NCI-H2107 treated with DMSO at 0.1 percent for 48 hours (cell line): ENCODE data around the gene CYB5A.

Experiments used
- DNase-seq: peaks from one replicate; lab custom pipeline; 2025; ENCODE audit not compliant: unreplicated experiment; lab: John Stamatoyannopoulos, UW

The CYB5A gene

DNA sequence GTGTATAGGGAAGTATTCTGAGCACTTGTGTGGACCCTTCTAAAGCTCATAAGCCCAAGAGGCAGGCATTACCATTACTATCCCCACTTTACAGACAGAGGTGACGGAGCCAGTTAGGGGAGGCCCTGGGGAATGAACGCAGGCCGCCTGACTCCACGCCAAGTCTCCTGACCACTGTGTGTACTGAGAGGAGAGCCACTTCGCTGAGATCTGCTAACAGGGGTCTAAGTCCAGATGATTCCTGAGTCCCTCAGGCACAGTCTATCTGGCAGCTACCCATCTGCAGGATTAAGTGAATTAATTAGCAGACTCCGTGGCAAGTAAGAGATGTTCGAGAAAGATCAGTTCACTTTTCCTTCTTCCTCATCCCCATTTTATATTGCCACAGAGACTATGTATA, 13.7 kb downstream of the CYB5A start:
- DNase-seq = no peak

DNA sequence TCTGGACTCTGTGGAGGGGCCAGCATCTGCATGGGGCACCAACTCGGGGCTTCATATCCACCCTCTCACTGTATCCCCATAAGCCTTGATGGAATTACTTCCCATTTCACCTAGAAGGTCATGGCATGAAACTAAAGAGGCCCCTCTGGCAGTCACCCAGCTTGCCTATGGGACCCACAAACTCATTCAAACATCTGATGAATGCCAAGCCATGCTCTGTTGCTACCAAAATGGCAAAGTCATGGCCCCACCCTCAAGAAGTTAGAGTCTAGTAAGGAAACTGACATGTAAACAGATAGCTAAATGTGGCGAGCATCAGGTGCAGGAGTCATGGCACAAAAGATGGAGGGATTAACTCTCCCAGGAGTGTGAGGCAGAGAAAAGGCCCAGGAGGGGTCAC, 14.5 kb downstream of the CYB5A start:
- no peak for DNase-seq

DNA sequence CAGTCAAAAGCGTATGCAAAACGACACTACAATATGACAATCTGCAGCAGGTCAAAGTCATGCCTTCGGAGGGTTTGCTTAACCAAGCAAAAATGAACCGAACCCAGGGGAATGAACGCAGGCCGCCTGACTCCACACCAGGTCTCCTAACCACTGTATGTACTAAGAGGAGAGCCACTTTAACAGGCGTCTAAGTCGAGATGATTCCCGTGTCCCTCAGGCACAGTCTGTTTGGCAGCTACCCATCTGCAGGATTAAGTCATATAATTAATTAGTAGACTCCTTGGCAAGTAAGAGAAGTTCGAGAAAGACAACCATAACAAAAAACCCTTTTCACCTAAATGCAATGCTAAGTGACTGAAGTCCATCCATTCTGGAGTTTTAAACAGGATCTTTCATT, 15.2 kb downstream of the CYB5A start:
- DNase-seq = no peak

DNA sequence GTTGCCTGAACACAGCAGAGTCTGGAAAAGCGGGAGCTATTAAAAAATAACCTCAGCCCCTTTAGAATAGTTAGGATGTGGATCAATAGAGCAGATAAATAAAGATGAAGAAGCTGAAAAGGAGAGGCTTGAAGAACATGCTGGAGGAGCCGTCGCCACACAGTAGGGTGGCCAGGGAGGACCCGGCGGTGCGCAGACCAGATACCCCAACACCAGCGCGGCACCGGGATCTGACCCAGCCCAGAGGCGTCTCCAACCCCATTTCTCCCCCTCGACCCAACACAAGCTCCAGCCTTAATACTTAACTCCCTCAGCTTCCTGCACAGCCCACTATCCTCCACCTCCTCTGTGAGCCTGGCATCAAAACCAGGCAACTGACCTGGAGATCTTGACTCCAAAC, 16.0 kb downstream of the CYB5A start:
- DNase-seq = no peak

DNA sequence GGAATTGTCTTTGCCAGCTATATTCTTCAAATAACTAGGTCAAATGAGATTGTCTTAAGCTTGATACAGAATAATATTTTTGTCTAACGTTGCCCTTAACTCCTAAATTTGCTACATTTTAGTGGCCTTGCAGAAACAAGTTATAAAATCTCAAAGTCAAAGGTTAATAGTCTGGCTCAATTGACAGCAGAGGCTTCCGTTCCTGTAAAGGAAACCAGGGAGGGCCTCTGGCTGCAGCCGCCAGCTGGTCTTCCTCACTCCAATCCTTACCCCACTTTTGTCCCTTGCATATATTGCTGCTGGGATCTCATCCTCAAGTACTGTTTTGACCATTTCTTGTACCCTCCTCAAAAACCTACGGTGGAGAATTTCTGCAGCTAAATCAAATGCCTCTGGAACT, 17.1 kb downstream of the CYB5A start:
- no peak for DNase-seq

DNA sequence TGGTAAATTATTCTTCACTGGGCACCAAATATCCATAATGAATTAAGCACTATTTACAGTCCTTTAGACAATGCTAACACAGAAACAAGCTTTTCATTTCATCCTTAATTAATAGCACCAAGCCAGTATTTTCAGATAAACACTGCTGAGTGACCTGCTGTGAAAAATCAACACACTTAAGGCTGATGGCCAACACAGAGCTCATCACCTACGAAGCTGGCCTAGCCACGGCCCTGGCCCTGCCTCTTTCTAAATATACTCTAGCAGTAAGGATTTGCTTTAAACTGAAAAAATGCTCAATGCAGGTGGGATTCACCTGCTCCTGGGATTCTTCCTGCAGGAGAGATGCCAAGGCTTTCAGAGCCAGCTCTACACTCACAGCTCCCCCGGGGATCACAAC, 18.4 kb downstream of the CYB5A start:
- DNase-seq = no peak

DNA sequence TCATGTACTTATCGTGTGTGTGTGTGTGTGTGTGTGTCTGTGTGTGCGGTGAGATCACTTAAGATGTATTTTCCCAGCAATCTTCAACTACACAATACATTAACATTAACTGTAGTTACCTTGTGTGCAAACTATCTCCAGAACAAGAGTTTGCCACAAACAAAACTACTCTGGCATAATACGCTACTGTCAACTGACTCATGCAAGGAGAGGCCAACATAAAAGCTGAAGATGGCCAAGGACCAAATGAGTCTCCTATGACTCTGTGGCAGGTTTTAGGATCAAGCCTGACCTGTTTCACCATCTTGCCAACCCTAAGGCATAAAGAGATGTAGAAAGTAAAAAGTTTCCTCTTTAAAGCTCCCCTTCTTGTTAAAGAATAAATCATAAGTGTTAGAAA, 20.1 kb downstream of the CYB5A start:
- DNase-seq = no peak

DNA sequence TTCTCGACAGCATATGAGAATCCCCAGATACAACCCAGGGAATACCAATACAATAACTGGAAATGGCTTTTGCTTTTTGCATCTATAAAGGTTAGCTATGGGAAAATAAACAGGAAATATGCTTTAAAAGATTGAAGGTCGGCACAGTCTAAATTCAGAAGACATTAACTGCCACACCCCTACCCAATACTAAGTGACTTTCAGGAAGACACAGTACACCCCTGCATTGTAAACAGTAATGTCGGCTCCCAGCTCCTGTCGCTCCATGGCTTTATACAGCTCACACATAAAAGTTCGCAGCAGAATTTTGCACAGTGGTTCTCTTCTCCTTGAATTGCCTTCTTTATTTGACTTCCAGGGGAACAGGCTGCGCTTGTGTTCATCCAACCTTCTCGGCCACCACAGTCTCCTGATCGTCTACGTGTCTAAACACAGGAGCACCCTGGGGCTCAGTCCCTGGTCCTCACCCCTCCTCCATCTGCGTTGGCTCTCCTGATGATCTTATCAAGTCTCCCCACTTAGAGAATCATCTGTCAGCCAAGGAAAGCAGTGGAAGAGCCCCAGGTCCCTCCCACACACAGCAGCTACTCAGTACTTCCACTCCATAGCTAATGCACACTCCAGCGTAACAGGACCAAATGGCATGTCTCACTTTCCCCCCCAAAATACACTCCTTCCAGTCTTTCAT, 22.7 kb downstream of the CYB5A start:
- no peak for DNase-seq

DNA sequence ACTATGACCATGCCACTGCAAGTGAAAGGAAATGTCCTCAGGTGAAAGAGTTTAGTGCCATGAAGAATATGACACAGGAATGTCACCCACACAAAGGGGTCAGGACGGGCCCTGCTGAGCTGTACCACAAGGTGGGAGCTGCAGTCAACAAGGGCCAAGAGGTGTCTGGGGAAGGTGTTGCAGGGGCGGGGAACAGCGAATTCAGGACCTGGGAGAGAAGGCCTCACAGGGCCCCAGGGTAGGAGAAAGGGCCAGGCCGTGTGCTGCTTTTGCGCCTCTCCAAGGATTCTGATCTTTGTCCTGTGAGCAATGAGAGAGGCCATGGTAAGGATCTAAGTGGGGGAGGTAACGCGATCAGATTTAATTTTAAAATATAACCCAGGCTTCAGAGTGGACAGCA, 23.6 kb downstream of the CYB5A start:
- DNase-seq = no peak

DNA sequence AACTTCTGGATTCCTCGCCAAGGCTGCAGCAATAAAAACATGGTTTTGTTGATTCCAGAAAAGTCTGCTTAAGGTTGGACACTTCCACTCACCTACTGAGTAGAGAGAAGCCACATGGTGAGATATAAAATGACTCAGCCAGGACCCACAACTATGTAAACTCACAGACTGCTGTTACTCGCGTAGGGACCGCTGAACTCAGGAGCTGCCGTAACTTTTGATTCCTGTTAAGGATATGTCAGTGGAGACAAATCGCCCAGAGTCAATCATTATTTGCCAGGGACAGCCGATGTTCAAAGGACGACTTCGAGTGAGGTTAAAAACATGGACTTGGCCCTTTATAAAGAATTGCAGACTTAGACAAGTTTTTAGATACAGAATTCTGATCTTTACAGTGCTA, 25.6 kb downstream of the CYB5A start:
- DNase-seq = no peak

DNA sequence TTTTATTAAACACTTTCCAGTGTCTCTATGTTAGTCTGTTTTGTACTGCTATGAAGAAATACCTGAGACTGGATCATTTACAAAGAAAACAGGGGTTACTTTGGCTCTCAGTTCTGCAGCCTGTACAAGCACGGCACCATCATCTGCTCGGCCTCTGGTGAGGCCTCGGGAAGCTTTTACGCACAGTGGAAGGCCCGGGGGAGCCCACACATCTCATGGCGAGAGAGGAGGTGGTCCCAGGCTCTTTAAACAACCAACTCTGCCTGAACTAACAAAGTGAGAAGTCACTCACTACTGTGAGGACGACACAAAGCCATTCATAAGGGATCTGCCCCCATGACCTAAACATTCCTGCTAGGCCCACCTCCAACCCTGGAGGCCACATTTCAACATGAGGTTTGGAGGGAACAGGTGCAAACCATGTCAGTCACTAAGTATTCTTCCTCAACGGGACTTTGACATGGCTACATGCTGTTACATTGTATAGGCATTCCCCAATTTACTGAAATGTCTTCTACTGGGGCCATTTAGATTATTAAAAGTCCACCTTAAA, 26.1 kb downstream of the CYB5A start:
- DNase-seq = no peak

DNA sequence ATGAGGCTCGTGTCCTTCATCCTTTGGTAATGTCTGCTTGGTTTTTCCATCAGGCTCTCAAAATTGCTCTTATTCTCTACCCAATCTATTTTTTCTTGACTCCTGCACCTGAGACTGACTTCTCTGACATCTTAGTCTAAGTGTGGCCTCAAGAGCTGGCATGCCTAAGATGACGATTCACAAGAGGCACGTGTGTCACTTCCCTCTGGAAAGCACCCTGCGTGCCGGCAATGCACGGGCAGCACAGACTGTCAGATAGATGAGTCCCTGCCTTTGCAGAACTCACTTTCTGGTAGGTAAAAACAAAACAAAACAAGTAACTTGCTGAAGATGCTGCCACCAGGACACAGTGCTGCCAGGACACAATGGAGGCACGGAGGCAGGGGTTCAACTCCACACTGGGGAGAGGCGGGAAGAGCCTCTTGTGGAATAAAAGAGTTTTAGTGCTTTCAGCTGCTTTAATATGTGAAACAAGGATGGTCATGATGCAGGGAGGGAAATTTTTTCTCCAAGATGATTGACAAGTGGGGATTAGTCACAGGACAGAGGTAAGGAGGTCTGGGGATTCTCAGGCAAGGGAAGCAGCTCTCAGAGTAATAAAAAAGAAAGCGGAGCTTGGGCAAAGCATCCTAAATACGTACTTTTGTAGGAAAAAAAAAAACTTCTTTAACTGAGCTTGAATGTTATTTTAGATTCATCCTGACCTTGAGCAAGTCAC, 27.3 kb downstream of the CYB5A start:
- DNase-seq = no peak

DNA sequence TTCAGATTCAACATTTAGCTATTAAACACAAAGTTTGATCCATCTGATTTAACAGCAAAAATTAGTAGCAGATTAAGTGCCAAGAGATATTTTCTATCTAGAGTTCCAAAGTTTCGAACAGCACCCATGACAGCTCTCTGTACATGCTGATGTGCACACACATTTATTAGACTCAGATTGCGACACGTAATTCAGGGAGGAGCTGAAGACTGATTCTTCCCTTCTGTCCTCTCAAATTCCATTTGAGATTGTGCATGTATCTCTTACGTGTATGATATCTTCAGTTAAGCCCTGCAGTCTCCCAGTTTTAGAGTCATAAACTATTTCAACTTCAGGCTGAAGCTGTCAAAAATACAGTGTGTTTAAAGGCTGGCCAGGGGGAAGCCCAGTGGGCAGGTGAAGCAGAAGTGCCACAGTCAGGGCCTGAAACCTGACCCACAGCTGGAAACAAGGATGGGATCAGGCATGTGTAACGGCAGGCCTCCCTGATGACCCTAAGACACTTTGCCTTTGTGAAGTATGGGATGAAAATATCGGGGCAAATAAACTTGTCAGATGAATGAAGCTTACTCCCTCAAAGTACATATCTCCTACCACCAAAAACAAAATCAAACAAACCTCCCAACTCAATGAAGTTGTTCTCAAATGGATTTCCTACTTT, 30.6 kb downstream of the CYB5A start:
- no peak for DNase-seq

DNA sequence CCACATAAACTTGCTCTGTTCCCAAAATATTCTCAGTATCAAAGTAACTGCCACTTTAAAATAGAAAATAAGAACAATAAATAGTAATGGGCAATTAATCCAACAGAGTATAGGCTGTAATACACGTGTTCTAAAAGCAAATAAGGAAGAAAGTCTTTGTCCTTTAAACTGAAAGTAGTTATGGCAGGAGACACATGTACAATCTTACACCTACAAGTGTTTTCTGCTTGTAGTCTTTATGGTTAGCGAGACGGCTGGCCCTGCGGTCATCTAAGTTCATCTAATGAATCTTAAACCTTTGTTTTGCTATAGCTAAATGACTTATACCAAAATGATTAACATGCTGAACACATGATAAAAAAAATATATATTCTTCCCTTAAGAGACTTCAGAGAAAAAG, 32.4 kb downstream of the CYB5A start:
- no peak for DNase-seq

DNA sequence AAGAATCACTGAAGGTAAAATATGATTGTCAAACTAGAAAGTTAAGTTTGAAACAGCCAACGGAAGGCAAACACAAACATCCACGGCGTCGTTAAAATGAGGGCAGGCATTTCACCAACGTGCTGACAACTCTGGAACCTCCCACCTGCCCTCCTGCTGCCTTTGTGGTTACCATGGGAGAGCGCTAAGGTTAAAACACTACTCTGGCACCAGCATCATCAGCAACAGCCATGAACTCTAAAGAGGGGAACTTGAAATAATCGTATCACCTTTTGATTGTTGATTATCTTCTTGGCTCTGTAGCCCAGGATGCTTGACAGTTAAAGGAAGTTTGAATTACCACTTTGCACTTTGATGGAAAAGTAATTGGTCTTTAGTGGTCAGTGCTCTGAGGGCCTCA, 34.7 kb downstream of the CYB5A start:
- no peak for DNase-seq

DNA sequence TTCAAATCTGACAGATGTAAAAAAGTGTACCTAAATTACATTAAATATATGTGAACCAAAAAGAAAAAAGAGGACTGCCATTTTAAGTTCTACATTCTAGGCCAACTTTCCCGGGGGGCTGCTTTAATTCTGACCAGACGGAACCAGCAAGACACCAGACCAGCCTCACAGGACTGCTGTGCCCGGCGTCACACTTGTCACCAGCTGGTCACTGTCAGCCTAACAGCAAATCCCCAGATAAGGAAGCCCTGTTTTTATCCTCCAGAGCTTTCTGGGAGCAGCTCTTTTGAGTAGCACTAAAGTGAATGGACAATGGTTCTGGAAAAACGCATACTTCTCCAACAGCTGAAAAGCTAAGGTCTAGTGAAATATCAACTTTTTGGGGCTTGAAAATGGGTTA, 35.6 kb downstream of the CYB5A start:
- DNase-seq = no peak

DNA sequence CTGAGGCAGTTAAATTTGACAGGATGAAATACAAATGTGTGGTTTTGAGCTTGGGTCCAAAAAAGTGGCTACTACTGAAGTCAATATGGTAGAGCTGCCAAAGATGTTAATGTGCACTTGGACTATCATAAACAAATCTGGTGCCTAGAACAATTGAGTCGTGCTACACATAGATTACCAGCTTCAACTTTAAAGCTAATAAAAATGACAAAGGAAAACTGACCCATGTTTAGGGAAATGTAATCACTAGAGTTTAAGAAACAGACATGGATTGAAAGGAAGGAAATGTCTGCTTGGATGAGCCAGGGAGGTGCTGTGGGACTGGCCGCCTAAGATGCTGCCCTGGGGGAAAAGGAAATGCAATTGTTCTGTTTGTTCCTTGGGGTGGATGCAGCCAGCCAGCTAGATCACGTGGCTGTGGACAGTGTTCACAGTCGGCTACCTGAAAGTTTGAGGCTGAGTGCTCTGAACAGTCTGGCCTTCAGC, 36.6 kb downstream of the CYB5A start:
- no peak for DNase-seq

DNA sequence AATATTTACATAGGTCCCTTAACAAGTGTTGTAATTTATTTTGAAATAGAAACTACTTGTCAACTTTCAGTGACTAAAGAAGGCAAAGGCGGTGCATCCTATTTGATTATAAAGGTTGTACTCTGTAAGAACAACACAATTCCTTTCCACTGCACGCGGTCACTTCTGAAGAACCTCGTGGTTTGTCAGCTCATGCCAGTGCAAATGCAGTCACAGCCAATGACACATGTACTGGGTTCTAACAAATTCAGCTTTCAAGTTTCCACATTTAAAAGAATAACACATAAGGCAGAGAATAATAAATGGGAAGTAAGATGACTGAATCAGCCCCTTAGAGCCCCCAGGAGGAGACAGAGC, 39.7 kb downstream of the CYB5A start:
- DNase-seq = no peak

DNA sequence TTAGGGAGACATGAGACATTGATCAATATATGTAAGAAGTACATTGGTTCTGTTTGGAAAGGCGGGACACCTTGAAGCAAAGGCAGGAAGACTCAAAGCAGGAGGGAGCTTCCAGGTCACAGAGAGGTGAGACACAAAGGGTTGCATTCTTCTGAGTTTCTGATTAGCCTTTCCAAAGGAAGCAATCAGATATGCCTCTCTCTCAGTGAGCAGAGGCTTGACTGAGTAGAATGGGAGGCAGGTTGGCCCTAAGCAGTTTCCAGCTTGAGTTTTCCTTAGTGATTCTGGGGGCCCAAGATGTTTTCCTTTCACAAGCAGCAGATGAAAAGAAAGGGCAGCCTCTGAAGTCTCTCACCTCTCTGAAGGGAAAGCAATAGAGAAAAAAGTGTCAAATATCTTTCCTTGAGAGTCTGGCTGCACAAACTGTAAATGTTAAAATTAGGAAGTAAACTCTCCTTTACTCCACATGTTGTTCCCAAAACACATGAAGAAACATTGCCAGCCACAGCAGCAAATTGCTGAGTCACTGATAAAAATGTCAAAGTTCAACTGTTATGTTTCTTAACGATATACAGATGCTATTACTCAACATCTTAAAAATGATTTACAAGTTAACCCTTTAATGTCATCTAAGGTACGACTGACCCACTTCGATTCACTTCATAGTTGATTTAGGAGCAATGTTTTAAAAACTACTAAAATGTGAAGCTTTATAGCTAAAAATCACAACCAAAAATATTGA, 40.3 kb downstream of the CYB5A start:
- no peak for DNase-seq

DNA sequence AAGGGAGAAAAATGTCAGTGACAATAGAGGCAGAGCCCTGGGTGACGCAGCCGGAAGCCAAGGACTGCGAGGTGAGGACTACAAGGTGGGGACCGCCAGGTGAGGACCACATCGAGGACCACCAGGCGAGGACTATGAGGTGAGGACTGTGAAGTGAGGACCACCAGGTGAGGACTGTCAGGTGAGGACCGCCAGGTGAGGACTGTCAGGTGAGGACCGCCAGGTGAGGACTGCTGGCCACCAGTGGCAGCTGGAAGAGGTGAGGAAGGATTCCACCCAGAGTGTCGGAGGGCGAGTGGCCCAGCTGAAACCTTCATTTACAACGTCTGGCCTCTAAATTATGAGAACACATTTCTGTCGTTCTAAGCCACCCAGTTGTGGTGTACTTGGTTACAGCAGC, 41.6 kb downstream of the CYB5A start:
- DNase-seq = no peak

DNA sequence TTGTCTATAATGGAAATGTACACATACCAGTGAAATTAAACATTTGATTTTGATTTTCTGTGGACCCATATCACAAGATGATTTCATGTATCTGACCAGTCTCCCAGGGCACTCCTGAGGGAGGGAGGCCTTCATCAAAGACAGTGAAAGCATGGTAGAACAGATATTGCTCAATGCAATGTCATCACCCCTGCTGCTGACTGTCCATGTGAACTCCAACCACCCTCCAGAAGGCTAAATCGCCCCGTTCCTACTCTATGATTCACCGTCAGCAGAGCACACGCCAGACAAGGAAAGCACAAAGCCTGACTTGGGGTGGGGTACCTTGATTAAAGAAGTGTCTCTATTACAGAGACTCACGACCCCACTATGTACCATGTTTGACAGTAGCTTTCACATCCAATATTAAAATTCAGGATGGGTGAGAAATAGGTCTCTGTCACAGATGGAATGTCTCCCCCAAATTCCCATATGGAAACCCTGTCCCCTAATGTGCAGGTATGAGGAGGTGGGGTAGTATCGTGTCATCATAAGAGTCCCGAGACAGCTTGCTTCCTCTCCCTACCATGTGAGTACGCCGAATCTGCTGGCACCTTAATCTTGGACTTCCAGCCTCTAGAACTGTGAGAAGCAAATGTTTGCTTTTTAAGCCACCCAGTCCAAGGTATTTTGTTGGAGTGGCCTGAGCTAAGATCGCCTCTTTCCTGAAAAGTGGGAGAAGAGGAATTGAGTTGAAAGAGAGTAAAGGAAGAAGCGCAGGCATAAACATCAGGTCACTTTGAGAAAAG, 42.4 kb downstream of the CYB5A start:
- DNase-seq = no peak
